B cell (primary cell): Measurements from ENCODE around the gene SFTPD. TPM values are rescaled to one million over a fixed set of nuclear protein-coding genes. Genes with fewer than 3 reads are reported as not detected.

ENCODE experiments used
- ATAC-seq: fragments of 200-7000 bp; cut with Tn5 transposase; one replicate; pipeline ENCODE4 v1.10.0; 2021; ENCODE audit warnings: low read depth, mild to moderate bottlenecking, moderate number of reproducible peaks, moderate library complexity
- CTCF ChIA-PET: fragments of 350-600 bp; sonication (Branson Sonifier 250); formaldehyde crosslinking; loops from one replicate; lab custom pipeline; 2021; ENCODE audit warnings: antibody characterized with exemption, inconsistent platforms; lab: Charles Lee
- POLR2A ChIA-PET: fragments of 350-600 bp; sonication (Branson Sonifier 250); formaldehyde crosslinking; loops from one replicate; lab custom pipeline; 2021; ENCODE audit warnings: antibody characterized with exemption; lab: Charles Lee
- DNase-seq: peaks from one replicate; pipeline ENCODE4 v3.0.0; 2013
- H2AFZ ChIP-seq: 2 replicates; pipeline ENCODE4 v1.6.1; 2012; ENCODE audit warnings: mild to moderate bottlenecking, low read depth, low read length; ENCODE audit not compliant: insufficient read depth, poor library complexity, severe bottlenecking
- H3K27ac ChIP-seq, 2 donors: 1 replicate in 1 of 2; 2 replicates in 1 of 2; pipeline ENCODE4 v1.5.1; 2012 to 2013; ENCODE audit warnings: low read length in 2 of 2, mild to moderate bottlenecking in 2 of 2, moderate library complexity in 1 of 2
- H3K27me3 ChIP-seq, 4 experiments: fragments of 200-600 bp in 1 of 4; sonication (generic) in 1 of 4; replicated peaks in 1 of 4; 1 replicate in 2 of 4; 2 replicates in 2 of 4; pipeline versions ENCODE4 v1.6.1 to v1.7.0; 2013 to 2016; ENCODE audit warnings: low read length in 3 of 4, mild to moderate bottlenecking in 2 of 4, mixed read lengths in 1 of 4, moderate library complexity in 1 of 4; ENCODE audit not compliant: insufficient read depth in 4 of 4, control insufficient read depth in 3 of 4; ENCODE audit errors: control extremely low read depth in 1 of 4
- H3K36me3 ChIP-seq, 2 experiments: replicated peaks in 1 of 2; 1 replicate in 1 of 2; 2 replicates in 1 of 2; pipeline versions ENCODE4 v1.6.1 to v1.7.1; 2013; ENCODE audit warnings: low read length in 1 of 2; ENCODE audit not compliant: insufficient read depth in 2 of 2, control insufficient read depth in 1 of 2; ENCODE audit errors: control extremely low read depth in 1 of 2, extremely low read depth in 1 of 2
- H3K4me1 ChIP-seq, 2 donors: fragments of 200-600 bp in 1 of 2; sonication (generic) in 1 of 2; 1 replicate in 1 of 2; 2 replicates in 1 of 2; pipeline versions ENCODE4 v1.5.1 to v1.6.1; 2013 to 2017; ENCODE audit warnings: low read length in 2 of 2; ENCODE audit not compliant: control insufficient read depth in 2 of 2, insufficient read depth in 2 of 2
- H3K4me2 ChIP-seq: replicated peaks from 2 replicates; pipeline ENCODE3; 2012; ENCODE audit warnings: mild to moderate bottlenecking, low read depth, low read length; ENCODE audit not compliant: poor library complexity, severe bottlenecking
- H3K4me3 ChIP-seq, 5 experiments: fragments of 200-600 bp in 1 of 5; sonication (generic) in 1 of 5; 1 replicate in 3 of 5; 2 replicates in 2 of 5; pipeline versions ENCODE4 v1.5.1 to v1.7.0; 2011 to 2016; ENCODE audit warnings: low read length in 4 of 5, mild to moderate bottlenecking in 4 of 5, low read depth in 2 of 5, control low read depth in 1 of 5, moderate library complexity in 1 of 5; ENCODE audit not compliant: insufficient read depth in 1 of 5; ENCODE audit errors: control extremely low read depth in 1 of 5, extremely low read depth in 1 of 5
- H3K79me2 ChIP-seq: fragments of 200-600 bp; sonication (generic); one replicate; pipeline ENCODE4 v1.6.0; 2016; ENCODE audit warnings: low read length; ENCODE audit not compliant: control insufficient read depth, insufficient read depth
- H3K9ac ChIP-seq: fragments of 200-600 bp; sonication (generic); 2 replicates; pipeline ENCODE4 v1.6.1; 2017; ENCODE audit warnings: mild to moderate bottlenecking, low read length, moderate library complexity
- H3K9me3 ChIP-seq, 3 donors: one replicate each; pipeline versions ENCODE4 v1.6.1 to v1.7.1; 2013; ENCODE audit warnings: low read length in 2 of 3; ENCODE audit not compliant: control insufficient read depth in 2 of 3, insufficient read depth in 1 of 3; ENCODE audit errors: control extremely low read depth in 1 of 3
- H4K20me1 ChIP-seq: 2 replicates; pipeline ENCODE4 v1.6.0; 2012; ENCODE audit warnings: mild to moderate bottlenecking, low read length; ENCODE audit not compliant: insufficient read depth, control insufficient read depth, poor library complexity, severe bottlenecking
- H3K27ac Mint-ChIP-seq: one replicate; pipeline ENCODE4 v1.8.0; 2021; ENCODE audit warnings: mixed read lengths
- H3K27me3 Mint-ChIP-seq: one replicate; pipeline ENCODE4 v1.8.0; 2021; ENCODE audit warnings: mixed read lengths
- H3K4me1 Mint-ChIP-seq: one replicate; pipeline ENCODE4 v1.8.0; 2021; ENCODE audit warnings: mixed read lengths
- H3K4me3 Mint-ChIP-seq: one replicate; pipeline ENCODE4 v1.8.0; 2021; ENCODE audit warnings: mixed read lengths
- H3K9me3 Mint-ChIP-seq: one replicate; pipeline ENCODE4 v1.8.0; 2022; ENCODE audit warnings: mixed read lengths; ENCODE audit not compliant: insufficient read depth
- EZH2 ChIP-seq: IDR thresholded peaks from 2 replicates; pipeline ENCODE4 v1.6.1; 2012; ENCODE audit warnings: borderline replicate concordance, low read depth, mild to moderate bottlenecking, moderate library complexity, low read length; ENCODE audit not compliant: insufficient read depth, poor library complexity, severe bottlenecking
- WGBS: methylation state at CpG from one replicate; pipeline ENCODE4 v1.1.5; 2013; ENCODE audit warnings: missing lambda C conversion rate; ENCODE audit not compliant: insufficient coverage; 5-methylcytosine and 5-hydroxymethylcytosine counted together
- intact Hi-C: fragments of 100-400 bp; cut with micrococcal nuclease; formaldehyde crosslinking; loops from one replicate; pipeline ENCODE4 v1.10.0; 2022
- polyA plus RNA-seq: library from polyadenylated mRNA; depleted of rRNA; stranded (reverse); fragments of >200 nt; gene quantifications from 2 replicates; pipeline ENCODE4 v1.2.3, GENCODE V29; 2012
- total RNA-seq, 2 donors: library from RNA; stranded (reverse); fragments of 120-200 nt in 1 of 2; gene quantifications; 1 replicate in 1 of 2; 2 replicates in 1 of 2; pipeline versions ENCODE4 v1.2.3 to v1.2.4, GENCODE V29; 2013 to 2022
- TF ChIP-seq, protein P1 (sequence below): fragments of 200-600 bp; IDR thresholded peaks from one replicate; pipeline ENCODE4 v1.8.0; 2022; ENCODE audit warnings: antibody characterized with exemption, mild to moderate bottlenecking

The SFTPD gene
- total and polyA plus RNA-seq, 2 donors (not counting 1 experiment from before 2014, with no cell fraction given), result 0.24 to 0.59 TPM

- WGBS, result 1% methylated on average over 84 of the region's 89 CpGs
- Mint-ChIP-seq H3K27me3 (peaks cover 65% of the 10 kb centered on the region), H3K9me3 (peaks cover 2% of the 10 kb centered on the region), H3K4me3 (peak overlapping the region; percentile 75), H3K4me1 (peaks cover 13% of the 10 kb centered on the region), H3K27ac (no peak overlapping the region)
- Histone ChIP-seq H3K4me3 (peak overlapping the region in 4 of 5 experiments; percentile 32 to 59 (median 54)), H3K27me3 (peaks cover 0 to 54% (median 8%) of the 10 kb centered on the region in 4 experiments), H3K79me2 (no peaks in the 10 kb centered on the region), H3K9me3 (peaks cover under 1 to 4% (median 4%) of the 10 kb centered on the region in 3 donors), H4K20me1 (no peaks in the 10 kb centered on the region), H3K4me2 (peak overlapping the region; percentile 93), H3K9ac (peak overlapping the region; percentile 61), H3K36me3 (no peaks in the 10 kb centered on the region), H3K27ac (no peak overlapping the region), H2AFZ (peak overlapping the region; percentile 69), H3K4me1 (peaks cover 9 to 10% of the 10 kb centered on the region in 2 donors)
- ChIA-PET CTCF (no interaction called here), POLR2A (no interaction called here)
- intact Hi-C loops, result loop anchor here (2.0 kb wide), 1 partner anchor 43 kb away; no protein-coding TSS in a partner anchor
- peak; percentile 40 for DNase-seq
- peak; percentile 62 for ATAC-seq
- no peak for TF ChIP-seq EZH2
- TF ChIP-seq, protein P1, sequence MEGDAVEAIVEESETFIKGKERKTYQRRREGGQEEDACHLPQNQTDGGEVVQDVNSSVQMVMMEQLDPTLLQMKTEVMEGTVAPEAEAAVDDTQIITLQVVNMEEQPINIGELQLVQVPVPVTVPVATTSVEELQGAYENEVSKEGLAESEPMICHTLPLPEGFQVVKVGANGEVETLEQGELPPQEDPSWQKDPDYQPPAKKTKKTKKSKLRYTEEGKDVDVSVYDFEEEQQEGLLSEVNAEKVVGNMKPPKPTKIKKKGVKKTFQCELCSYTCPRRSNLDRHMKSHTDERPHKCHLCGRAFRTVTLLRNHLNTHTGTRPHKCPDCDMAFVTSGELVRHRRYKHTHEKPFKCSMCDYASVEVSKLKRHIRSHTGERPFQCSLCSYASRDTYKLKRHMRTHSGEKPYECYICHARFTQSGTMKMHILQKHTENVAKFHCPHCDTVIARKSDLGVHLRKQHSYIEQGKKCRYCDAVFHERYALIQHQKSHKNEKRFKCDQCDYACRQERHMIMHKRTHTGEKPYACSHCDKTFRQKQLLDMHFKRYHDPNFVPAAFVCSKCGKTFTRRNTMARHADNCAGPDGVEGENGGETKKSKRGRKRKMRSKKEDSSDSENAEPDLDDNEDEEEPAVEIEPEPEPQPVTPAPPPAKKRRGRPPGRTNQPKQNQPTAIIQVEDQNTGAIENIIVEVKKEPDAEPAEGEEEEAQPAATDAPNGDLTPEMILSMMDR, result no peak
These were observed 32.8 kb upstream of the SFTPD start for GRCh38 chr10:79981450-79982361.

DNA sequence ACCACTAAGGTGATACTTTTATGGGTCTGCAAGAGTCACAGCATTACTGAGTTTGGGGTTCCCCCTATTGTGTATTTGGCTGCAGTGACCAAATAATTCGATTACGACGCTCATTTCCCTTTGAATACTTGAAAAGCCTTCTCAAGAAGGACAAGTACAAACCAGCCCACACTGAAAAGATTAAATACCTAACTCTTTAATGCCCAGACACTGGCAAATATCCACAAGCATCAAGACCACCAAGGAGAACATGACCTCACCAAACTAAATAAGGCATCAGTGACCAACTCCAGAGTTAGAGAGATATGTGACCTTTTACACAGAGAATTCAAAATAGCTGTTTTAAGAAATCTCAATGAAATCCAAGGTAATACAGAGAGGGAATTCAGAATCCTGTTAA lies 31.8 kb upstream of the SFTPD start:
- intact Hi-C loops, result loop anchor here (2.0 kb wide), 1 partner anchor 42 kb away; no protein-coding TSS in a partner anchor
- no peak overlapping the region for H3K9ac ChIP-seq
- H3K27me3 ChIP-seq, result peaks cover 0 to 58% (median 8%) of the 10 kb centered on the region in 4 experiments
- peaks cover 5 to 10% (median 9%) of the 10 kb centered on the region in 3 donors for H3K9me3 ChIP-seq
- Mint-ChIP-seq H3K27me3 (peaks cover 61% of the 10 kb centered on the region), H3K27ac (no peak overlapping the region), H3K4me3 (peak overlapping the region; percentile 75), H3K4me1 (peaks cover 13% of the 10 kb centered on the region), H3K9me3 (peaks cover 4% of the 10 kb centered on the region)
- peaks cover 9 to 10% of the 10 kb centered on the region in 2 donors for H3K4me1 ChIP-seq
- no peak overlapping the region for H2AFZ ChIP-seq
- no peaks in the 10 kb centered on the region for H4K20me1 ChIP-seq
- H3K4me3 ChIP-seq, result no peak overlapping the region
- POLR2A ChIA-PET, result no interaction called here
- DNase-seq (no peak), ATAC-seq (no peak)
- CTCF ChIA-PET, result no interaction called here
- no CpG with 5 or more reads among the region's 3 CpGs for WGBS
- H3K36me3 ChIP-seq, result no peaks in the 10 kb centered on the region
- H3K79me2 ChIP-seq, result no peaks in the 10 kb centered on the region
- no peak overlapping the region for H3K27ac ChIP-seq
- TF ChIP-seq, protein P1, result no peak
- TF ChIP-seq EZH2, result no peak
- H3K4me2 ChIP-seq, result no peak overlapping the region
